NT2/D1 (cell line): Measurements from ENCODE around the gene COL23A1.

Experiments
- SUZ12 ChIP-seq: IDR thresholded peaks from 2 replicates; pipeline ENCODE4 v1.6.1; 2011; ENCODE audit not compliant: insufficient read length, insufficient read depth; ENCODE audit errors: extremely low read depth
- YY1 ChIP-seq: IDR thresholded peaks from 2 replicates; pipeline ENCODE4 v1.6.1; 2011; ENCODE audit not compliant: insufficient read length, insufficient read depth
- ZNF274 ChIP-seq: IDR thresholded peaks from 2 replicates; pipeline ENCODE4 v1.6.1; 2011; ENCODE audit warnings: mild to moderate bottlenecking, low read depth, low read length

DNA sequence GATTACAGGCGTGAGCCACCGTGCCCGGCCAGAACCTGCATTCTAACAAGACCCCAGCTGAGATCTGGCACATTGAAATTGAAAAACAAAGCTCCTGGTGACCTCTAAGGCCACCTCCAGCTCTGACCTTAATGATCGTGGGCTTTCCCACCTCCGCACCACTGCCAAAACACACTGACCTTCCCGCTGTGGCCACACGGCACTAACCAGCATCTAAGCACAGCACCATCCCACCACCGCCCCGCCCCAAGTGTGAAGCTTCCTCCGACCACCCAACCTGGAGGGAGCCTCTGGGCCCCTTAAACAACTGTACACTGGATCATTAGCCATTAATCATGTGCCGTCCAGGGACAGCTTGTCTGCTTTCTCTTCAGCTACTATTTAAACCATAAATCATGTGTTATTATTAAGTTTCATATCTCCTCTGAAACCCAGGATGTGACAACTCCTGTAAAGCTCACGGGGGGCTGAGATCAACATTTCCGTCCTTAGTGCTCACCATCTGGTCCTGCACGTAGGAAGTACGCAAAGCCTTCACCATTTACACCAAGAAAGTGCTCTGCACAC, 80.6 kb downstream of the COL23A1 start:
- TF ChIP-seq YY1 (no peak), SUZ12 (no peak), ZNF274 (no peak)
